Glomerular visceral epithelial cell (primary cell): ENCODE measurements around the gene TNFRSF6B.

Experiments used
- DNase-seq: peaks from one replicate; pipeline ENCODE4 v3.0.0-alpha.2; 2016; ENCODE audit errors: extremely low spot score

TNFRSF6B gene

GRCh38 chr20:63686094-63686491 lies 10.4 kb upstream of the TNFRSF6B start:
- DNase-seq = no peak

GRCh38 chr20:63686492-63687321 lies 9.7 kb upstream of the TNFRSF6B start:
- no peak for DNase-seq

GRCh38 chr20:63687419-63688178 lies 8.9 kb upstream of the TNFRSF6B start:
- DNase-seq = no peak

GRCh38 chr20:63688228-63689045 lies 8.0 kb upstream of the TNFRSF6B start:
- DNase-seq = no peak

- no peak for DNase-seq
Observed at GRCh38 chr20:63689046-63690002, 7.1 kb upstream of the TNFRSF6B start.

- no peak for DNase-seq
Observed at GRCh38 chr20:63690003-63690897, 6.2 kb upstream of the TNFRSF6B start.

- DNase-seq = no peak
Observed at GRCh38 chr20:63690898-63691710, 5.3 kb upstream of the TNFRSF6B start.

- DNase-seq = no peak
Observed at GRCh38 chr20:63691711-63692435, 4.6 kb upstream of the TNFRSF6B start.

- peak; percentile 29 for DNase-seq
Observed at GRCh38 chr20:63692436-63693082, 3.9 kb upstream of the TNFRSF6B start.

GRCh38 chr20:63693083-63693732 lies 3.2 kb upstream of the TNFRSF6B start:
- DNase-seq = no peak

GRCh38 chr20:63693733-63694583 lies 2.5 kb upstream of the TNFRSF6B start:
- DNase-seq = no peak

- no peak for DNase-seq
Observed at GRCh38 chr20:63694584-63695423, 1.6 kb upstream of the TNFRSF6B start.

- DNase-seq = no peak
Observed at GRCh38 chr20:63695424-63696305, 787 bp upstream of the TNFRSF6B start.

- peak; percentile 63 for DNase-seq
Observed at GRCh38 chr20:63696306-63696627, 185 bp upstream of the TNFRSF6B start.
